Karpas-422 (cell line): ENCODE measurements around the gene USF2. TPM values are rescaled to one million over a fixed set of nuclear protein-coding genes. Genes with fewer than 3 reads are reported as not detected.

ENCODE experiments used
- DNase-seq: peaks from one replicate; pipeline ENCODE4 v3.0.0-alpha.2; 2015
- H2AFZ ChIP-seq: fragments of 200-600 bp; sonication (generic); 2 replicates; pipeline ENCODE4 v1.6.1; 2014; ENCODE audit warnings: antibody characterized with exemption, low read length, mixed read lengths
- H3K27ac ChIP-seq: fragments of 200-600 bp; sonication (generic); 2 replicates; pipeline ENCODE4 v1.5.1; 2014; ENCODE audit warnings: mild to moderate bottlenecking, low read length, moderate library complexity
- H3K27me3 ChIP-seq: fragments of 200-600 bp; sonication (generic); 2 replicates; pipeline ENCODE4 v1.6.1; 2014; ENCODE audit warnings: low read length, mixed read lengths
- H3K36me3 ChIP-seq: fragments of 200-600 bp; sonication (generic); 2 replicates; pipeline ENCODE4 v1.6.1; 2014; ENCODE audit warnings: low read length, mixed read lengths; ENCODE audit not compliant: insufficient read depth
- H3K4me1 ChIP-seq: fragments of 200-600 bp; sonication (generic); 2 replicates; pipeline ENCODE4 v1.6.1; 2014; ENCODE audit warnings: mild to moderate bottlenecking, low read length, mixed read lengths
- H3K4me2 ChIP-seq: fragments of 200-600 bp; sonication (generic); 2 replicates; pipeline ENCODE4 v1.6.1; 2014; ENCODE audit warnings: low read length, low read depth, mild to moderate bottlenecking; ENCODE audit not compliant: poor library complexity, severe bottlenecking
- H3K4me3 ChIP-seq: fragments of 200-600 bp; sonication (generic); 2 replicates; pipeline ENCODE4 v1.5.1; 2014; ENCODE audit warnings: mild to moderate bottlenecking, antibody characterized with exemption, low read length, mixed read lengths
- H3K79me2 ChIP-seq: fragments of 200-600 bp; sonication (generic); 2 replicates; pipeline ENCODE4 v1.6.1; 2014; ENCODE audit warnings: mild to moderate bottlenecking, low read length, mixed read lengths
- H3K9ac ChIP-seq: fragments of 200-600 bp; sonication (generic); 2 replicates; pipeline ENCODE4 v1.6.0; 2014; ENCODE audit warnings: low read length
- H3K9me2 ChIP-seq: fragments of 200-600 bp; sonication (generic), shearing (Covaris generic); replicated peaks from 2 replicates; pipeline ENCODE4 v1.6.0; 2014; ENCODE audit warnings: mild to moderate bottlenecking, low read length, moderate library complexity; ENCODE audit not compliant: insufficient read depth
- H3K9me3 ChIP-seq: fragments of 300-700, 200-600 bp; sonication (generic); 2 replicates; pipeline ENCODE4 v1.6.1; 2014; ENCODE audit warnings: low read length, mixed read lengths
- H4K20me1 ChIP-seq: fragments of 200-600 bp; sonication (generic); 2 replicates; pipeline ENCODE4 v1.6.1; 2014; ENCODE audit warnings: mild to moderate bottlenecking, antibody characterized with exemption, low read length, low read depth; ENCODE audit not compliant: insufficient read depth
- total RNA-seq: library from RNA; depleted of rRNA; stranded (reverse); fragments of >200 nt; shearing (Covaris generic); gene quantifications from 2 replicates; pipeline ENCODE4 v1.2.3, GENCODE V29; 2014; ENCODE audit warnings: low replicate concordance

The USF2 gene
- total RNA-seq, 1 experiment from 2014 or later = 97.9 TPM

GRCh38 chr19:35294859-35295791, 26.4 kb downstream of the USF2 start:
- Histone ChIP-seq H3K79me2 (no peaks in the 10 kb centered on the region), H3K9me2 (no peaks in the 10 kb centered on the region), H3K4me2 (peak overlapping the region; percentile 63), H3K4me1 (peaks cover 55% of the 10 kb centered on the region), H2AFZ (no peak overlapping the region), H4K20me1 (no peaks in the 10 kb centered on the region), H3K9ac (0 out of 2 replicates have a peak overlapping the region, but pooled peaks have one; percentile 37), H3K27me3 (no peaks in the 10 kb centered on the region), H3K9me3 (no peaks in the 10 kb centered on the region), H3K36me3 (no peaks in the 10 kb centered on the region), H3K4me3 (peak overlapping the region; percentile 34; the same call in 1 of the 2 replicates), H3K27ac (peak overlapping the region; percentile 68; the same call in 1 of the 2 replicates)
- DNase-seq = no peak

- H3K4me2 ChIP-seq = peak overlapping the region; percentile 63
- H3K27ac ChIP-seq = peak overlapping the region; percentile 68
- H3K9ac ChIP-seq = peak overlapping the region; percentile 37
Observed at GRCh38 chr19:35295792-35296462, 27.2 kb downstream of the USF2 start.

GRCh38 chr19:35296644-35297514, 28.1 kb downstream of the USF2 start:
- Histone ChIP-seq H3K4me3 (peak overlapping the region; percentile 34; the same call in 1 of the 2 replicates), H3K9me3 (no peaks in the 10 kb centered on the region), H2AFZ (no peak overlapping the region), H3K27me3 (no peaks in the 10 kb centered on the region), H3K9me2 (no peaks in the 10 kb centered on the region), H3K4me1 (peaks cover 46% of the 10 kb centered on the region), H3K27ac (peak overlapping the region; percentile 68), H3K79me2 (no peaks in the 10 kb centered on the region), H3K9ac (peak overlapping the region; percentile 21), H3K4me2 (peak overlapping the region; percentile 63), H3K36me3 (no peaks in the 10 kb centered on the region), H4K20me1 (no peaks in the 10 kb centered on the region)
- peak; percentile 63 for DNase-seq

More at GRCh38 chr19:35295792-35296462, 27.2 kb downstream of the USF2 start:
- H3K36me3 ChIP-seq = no peaks in the 10 kb centered on the region
- no peaks in the 10 kb centered on the region for H3K79me2 ChIP-seq
- no peaks in the 10 kb centered on the region for H3K27me3 ChIP-seq
- H3K9me2 ChIP-seq = no peaks in the 10 kb centered on the region
- DNase-seq = peak; percentile 89
- H3K9me3 ChIP-seq = no peaks in the 10 kb centered on the region
- H3K4me1 ChIP-seq = peaks cover 55% of the 10 kb centered on the region
- no peaks in the 10 kb centered on the region for H4K20me1 ChIP-seq
- peak overlapping the region; percentile 34; the same call in 1 of the 2 replicates for H3K4me3 ChIP-seq
- no peak overlapping the region for H2AFZ ChIP-seq

- H3K4me2 ChIP-seq = no peak overlapping the region
- H3K9me2 ChIP-seq = no peaks in the 10 kb centered on the region
- no peak overlapping the region for H2AFZ ChIP-seq
- no peak overlapping the region for H3K9ac ChIP-seq
- H3K27me3 ChIP-seq = no peaks in the 10 kb centered on the region
- no peak for DNase-seq
- H4K20me1 ChIP-seq = no peaks in the 10 kb centered on the region
- H3K36me3 ChIP-seq = no peaks in the 10 kb centered on the region
- no peaks in the 10 kb centered on the region for H3K9me3 ChIP-seq
- no peaks in the 10 kb centered on the region for H3K79me2 ChIP-seq
- H3K27ac ChIP-seq = no peak overlapping the region
- no peak overlapping the region for H3K4me3 ChIP-seq
- H3K4me1 ChIP-seq = peaks cover 40% of the 10 kb centered on the region
Observed at GRCh38 chr19:35297515-35297848, 28.7 kb downstream of the USF2 start.

- Histone ChIP-seq H3K79me2 (no peaks in the 10 kb centered on the region), H3K4me2 (no peak overlapping the region), H2AFZ (no peak overlapping the region), H3K4me3 (no peak overlapping the region), H3K9me3 (no peaks in the 10 kb centered on the region), H4K20me1 (no peaks in the 10 kb centered on the region), H3K9ac (no peak overlapping the region), H3K36me3 (no peaks in the 10 kb centered on the region), H3K27ac (no peak overlapping the region), H3K9me2 (no peaks in the 10 kb centered on the region), H3K27me3 (no peaks in the 10 kb centered on the region), H3K4me1 (peaks cover 36% of the 10 kb centered on the region)
- DNase-seq = no peak
Observed at GRCh38 chr19:35297922-35298321, 29.2 kb downstream of the USF2 start.

GRCh38 chr19:35298561-35298972, 29.8 kb downstream of the USF2 start:
- Histone ChIP-seq H3K4me3 (no peak overlapping the region), H3K36me3 (no peaks in the 10 kb centered on the region), H3K27me3 (no peaks in the 10 kb centered on the region), H3K9me2 (no peaks in the 10 kb centered on the region), H3K9ac (no peak overlapping the region), H3K27ac (no peak overlapping the region), H3K4me2 (no peak overlapping the region), H3K4me1 (peaks cover 36% of the 10 kb centered on the region), H3K9me3 (no peaks in the 10 kb centered on the region), H3K79me2 (no peaks in the 10 kb centered on the region), H4K20me1 (no peaks in the 10 kb centered on the region), H2AFZ (no peak overlapping the region)
- DNase-seq = no peak

GRCh38 chr19:35299523-35300338, 31.0 kb downstream of the USF2 start:
- no peak overlapping the region for H3K27ac ChIP-seq
- H3K27me3 ChIP-seq = no peaks in the 10 kb centered on the region
- no peak overlapping the region for H2AFZ ChIP-seq
- no peak overlapping the region for H3K4me3 ChIP-seq
- peaks cover 28% of the 10 kb centered on the region for H3K4me1 ChIP-seq
- H3K9ac ChIP-seq = no peak overlapping the region
- no peaks in the 10 kb centered on the region for H3K9me3 ChIP-seq
- H3K36me3 ChIP-seq = no peaks in the 10 kb centered on the region
- H3K4me2 ChIP-seq = no peak overlapping the region
- H3K9me2 ChIP-seq = no peaks in the 10 kb centered on the region
- no peaks in the 10 kb centered on the region for H3K79me2 ChIP-seq
- DNase-seq = peak; percentile 82
- H4K20me1 ChIP-seq = no peaks in the 10 kb centered on the region
